H1 (cell line): ENCODE results near the gene RNF166. TPM values are rescaled to one million over a fixed set of nuclear protein-coding genes. Genes with fewer than 3 reads are reported as not detected.
A peak's percentile ranks its signal among the peaks of the same experiment; 100 is the strongest.

Experiments used
- CTCF ChIA-PET: fragments of 300-600 bp; sonication (Branson Sonifier 250); formaldehyde crosslinking; loops from one replicate; lab custom pipeline; 2021; ENCODE audit not compliant: partially characterized antibody; lab: Charles Lee
- POLR2A ChIA-PET: fragments of 300-600 bp; sonication (Branson Sonifier 250); formaldehyde crosslinking; loops from one replicate; lab custom pipeline; 2021; ENCODE audit warnings: inconsistent platforms; ENCODE audit not compliant: partially characterized antibody; lab: Charles Lee
- DNase-seq, 2 experiments: peaks; one replicate each; pipeline versions ENCODE4 v3.0.0 to v3.0.0-alpha.2; 2010 to 2022; ENCODE audit warnings: low spot score in 2 of 2, low read depth in 1 of 2, mixed read lengths in 1 of 2
- FAIRE-seq: peaks from 2 replicates; lab custom pipeline; 2011; peaks lifted over from hg19 to GRCh38; lab: Jason Lieb, UNC
- H2AFZ ChIP-seq: 2 replicates; pipeline ENCODE4 v1.8.1; 2012; ENCODE audit warnings: low read length, inconsistent platforms
- H2AK5ac ChIP-seq: 2 replicates; pipeline ENCODE4 v1.6.1; 2013; ENCODE audit warnings: low read depth, low read length
- H2BK120ac ChIP-seq: replicated peaks from 2 replicates; pipeline ENCODE3; 2013; ENCODE audit warnings: low read depth, low read length, inconsistent platforms
- H2BK12ac ChIP-seq: 2 replicates; pipeline ENCODE4 v1.6.1; 2013; ENCODE audit warnings: low read depth, low read length
- H2BK15ac ChIP-seq: 2 replicates; pipeline ENCODE4 v1.6.1; 2013; ENCODE audit warnings: low read length
- H2BK20ac ChIP-seq: 2 replicates; pipeline ENCODE4 v1.6.1; 2013; ENCODE audit warnings: low read length
- H2BK5ac ChIP-seq: 2 replicates; pipeline ENCODE4 v1.6.1; 2013; ENCODE audit warnings: low read depth, low read length
- H3K14ac ChIP-seq: 2 replicates; pipeline ENCODE4 v1.6.1; 2013; ENCODE audit warnings: inconsistent platforms; ENCODE audit not compliant: insufficient read length
- H3K18ac ChIP-seq: 2 replicates; pipeline ENCODE4 v1.6.1; 2013; ENCODE audit warnings: low read length; ENCODE audit errors: extremely low read depth
- H3K23ac ChIP-seq: 2 replicates; pipeline ENCODE4 v1.6.1; 2013; ENCODE audit warnings: inconsistent platforms; ENCODE audit not compliant: insufficient read length
- H3K23me2 ChIP-seq: 2 replicates; pipeline ENCODE4 v1.6.1; 2013; ENCODE audit warnings: low read depth, low read length
- H3K27ac ChIP-seq: 2 replicates; pipeline ENCODE4 v1.6.1; 2011; ENCODE audit warnings: low read depth, low read length, inconsistent platforms
- H3K27me3 ChIP-seq, 4 experiments: replicated peaks in 1 of 4; 1 replicate in 1 of 4; 2 replicates in 3 of 4; pipeline versions ENCODE4 v1.6.1 to v1.8.1; 2011 to 2013; ENCODE audit warnings: low read length in 3 of 4, mild to moderate bottlenecking in 3 of 4, inconsistent platforms in 2 of 4, mixed read lengths in 2 of 4, moderate library complexity in 1 of 4; ENCODE audit not compliant: control insufficient read depth in 3 of 4, insufficient read depth in 3 of 4; ENCODE audit errors: extremely low read depth in 1 of 4
- H3K36me3 ChIP-seq, 4 experiments: 2 replicates each; pipeline versions ENCODE4 v1.6.1 to v1.8.1; 2011 to 2013; ENCODE audit warnings: mild to moderate bottlenecking in 4 of 4, low read length in 3 of 4, moderate library complexity in 2 of 4, control low read depth in 1 of 4, inconsistent platforms in 1 of 4; ENCODE audit not compliant: insufficient read depth in 4 of 4, control insufficient read depth in 2 of 4
- H3K4ac ChIP-seq: replicated peaks from 2 replicates; pipeline ENCODE3; 2013; ENCODE audit warnings: low read length, low read depth, mixed read lengths, inconsistent platforms; ENCODE audit not compliant: insufficient read length
- H3K4me1 ChIP-seq, 4 experiments: replicated peaks in 1 of 4; 1 replicate in 1 of 4; 2 replicates in 3 of 4; pipeline versions ENCODE4 v1.6.1 to v1.8.1; 2011 to 2013; ENCODE audit warnings: low read length in 3 of 4, inconsistent platforms in 2 of 4, mixed read lengths in 1 of 4; ENCODE audit not compliant: insufficient read depth in 4 of 4, control insufficient read depth in 3 of 4
- H3K4me2 ChIP-seq, 2 experiments: 2 replicates each; pipeline versions ENCODE4 v1.6.1 to v1.8.1; 2011 to 2013; ENCODE audit warnings: low read depth in 2 of 2, low read length in 2 of 2, control low read depth in 1 of 2, inconsistent platforms in 1 of 2, mild to moderate bottlenecking in 1 of 2; ENCODE audit not compliant: insufficient read depth in 1 of 2
- H3K4me3 ChIP-seq, 4 experiments: fragments of 200-600, 300-600 bp in 1 of 4; sonication (generic), shearing (Covaris generic), sonication (Bioruptor Twin) in 1 of 4; 2 replicates each; pipeline versions ENCODE4 v1.5.1 to v1.8.1; 2011 to 2016; ENCODE audit warnings: low read length in 4 of 4, low read depth in 3 of 4, control low read depth in 2 of 4, inconsistent platforms in 2 of 4, mild to moderate bottlenecking in 2 of 4, mixed read lengths in 1 of 4, moderate library complexity in 1 of 4; ENCODE audit not compliant: insufficient read depth in 2 of 4; ENCODE audit errors: extremely low read depth in 1 of 4
- H3K56ac ChIP-seq: replicated peaks from 2 replicates; pipeline ENCODE3; 2013; ENCODE audit warnings: low read depth, mild to moderate bottlenecking, mixed read lengths, low read length, inconsistent platforms; ENCODE audit not compliant: insufficient read length
- H3K79me1 ChIP-seq: 2 replicates; pipeline ENCODE4 v1.6.1; 2013; ENCODE audit warnings: low read depth, low read length, control low read depth
- H3K79me2 ChIP-seq, 2 experiments: 2 replicates each; pipeline versions ENCODE4 v1.6.1 to v1.8.1; 2012 to 2013; ENCODE audit warnings: low read length in 2 of 2, mild to moderate bottlenecking in 2 of 2, inconsistent platforms in 1 of 2; ENCODE audit not compliant: insufficient read depth in 2 of 2, control insufficient read depth in 1 of 2
- H3K9ac ChIP-seq, 4 experiments: replicated peaks in 1 of 4; 1 replicate in 1 of 4; 2 replicates in 3 of 4; pipeline versions ENCODE4 v1.6.1 to v1.8.1; 2011 to 2013; ENCODE audit warnings: low read depth in 3 of 4, low read length in 3 of 4, control low read depth in 2 of 4, mild to moderate bottlenecking in 2 of 4, moderate library complexity in 2 of 4, inconsistent platforms in 1 of 4; ENCODE audit errors: extremely low read depth in 1 of 4
- H3K9me3 ChIP-seq, 2 experiments: 2 replicates each; pipeline versions ENCODE4 v1.6.1 to v1.8.1; 2012 to 2013; ENCODE audit warnings: mild to moderate bottlenecking in 2 of 2, moderate library complexity in 2 of 2, control low read depth in 1 of 2, inconsistent platforms in 1 of 2, low read depth in 1 of 2, low read length in 1 of 2, mixed read lengths in 1 of 2; ENCODE audit not compliant: insufficient read depth in 2 of 2
- H4K20me1 ChIP-seq, 2 experiments: replicated peaks in 1 of 2; 2 replicates each; pipeline versions ENCODE3 to v1.8.1; 2011 to 2013; ENCODE audit warnings: inconsistent platforms in 2 of 2, low read length in 2 of 2, mild to moderate bottlenecking in 1 of 2; ENCODE audit not compliant: insufficient read depth in 2 of 2, control insufficient read depth in 1 of 2
- H4K5ac ChIP-seq: 2 replicates; pipeline ENCODE4 v1.6.1; 2013; ENCODE audit warnings: low read length, low read depth, mixed read lengths, inconsistent platforms; ENCODE audit not compliant: insufficient read length
- H4K8ac ChIP-seq: 2 replicates; pipeline ENCODE4 v1.8.0; 2013; ENCODE audit warnings: mild to moderate bottlenecking, moderate library complexity, low read length, inconsistent platforms; ENCODE audit not compliant: insufficient read depth; ENCODE audit errors: extremely low read depth
- H4K91ac ChIP-seq: replicated peaks from 2 replicates; pipeline ENCODE3; 2013; ENCODE audit warnings: low read length, mixed read lengths, inconsistent platforms; ENCODE audit not compliant: insufficient read length
- CTBP2 ChIP-seq: IDR thresholded peaks from 2 replicates; pipeline ENCODE4 v1.7.0; 2011; ENCODE audit warnings: borderline replicate concordance, mild to moderate bottlenecking, moderate library complexity, mixed read lengths, low read length; ENCODE audit not compliant: insufficient read depth, insufficient read length
- EP300 ChIP-seq, 2 experiments: IDR thresholded peaks; 1 replicate in 1 of 2; 2 replicates in 1 of 2; pipeline ENCODE4 v1.6.1; 2011 to 2012; ENCODE audit warnings: low read depth in 2 of 2, low read length in 2 of 2, mild to moderate bottlenecking in 2 of 2, borderline replicate concordance in 1 of 2, inconsistent platforms in 1 of 2, moderate library complexity in 1 of 2
- EZH2 ChIP-seq: fragments of 200-600 bp; sonication (generic); IDR thresholded peaks from 2 replicates; pipeline ENCODE4 v1.7.1; 2012; ENCODE audit warnings: low read depth, mild to moderate bottlenecking, moderate library complexity, low read length, inconsistent platforms; ENCODE audit not compliant: severe bottlenecking
- HDAC2 ChIP-seq, 2 experiments: fragments of 300-600 bp in 1 of 2; sonication (generic) in 1 of 2; IDR thresholded peaks; 2 replicates each; pipeline ENCODE4 v1.6.1; 2011 to 2012; ENCODE audit warnings: low read depth in 2 of 2, low read length in 2 of 2, mild to moderate bottlenecking in 2 of 2, moderate library complexity in 2 of 2, borderline replicate concordance in 1 of 2, inconsistent platforms in 1 of 2
- HDAC6 ChIP-seq: IDR thresholded peaks from one replicate; pipeline ENCODE4 v1.7.1; 2012; ENCODE audit warnings: low read depth, mild to moderate bottlenecking, inconsistent platforms, low read length, moderate library complexity
- KDM5A ChIP-seq: fragments of 200-600 bp; IDR thresholded peaks from 2 replicates; pipeline ENCODE4 v1.7.1; 2012; ENCODE audit warnings: mild to moderate bottlenecking, low read length, inconsistent platforms, mixed read lengths
- NANOG ChIP-seq: IDR thresholded peaks from 2 replicates; pipeline ENCODE4 v1.6.1; 2011; ENCODE audit warnings: low read length, low read depth, mild to moderate bottlenecking, inconsistent platforms; ENCODE audit not compliant: insufficient read depth, poor library complexity, severe bottlenecking
- SIN3A ChIP-seq, 2 experiments: IDR thresholded peaks in 1 of 2; conservative IDR thresholded peaks in 1 of 2; 2 replicates each; pipeline ENCODE4 v1.6.1; 2011 to 2012; ENCODE audit warnings: low read length in 2 of 2, improper control_type of control experiment in 1 of 2, low read depth in 1 of 2, mild to moderate bottlenecking in 1 of 2
- SIX5 ChIP-seq: IDR thresholded peaks from 2 replicates; pipeline ENCODE4 v1.6.1; 2011; ENCODE audit warnings: mild to moderate bottlenecking, low read depth, low read length
- SUZ12 ChIP-seq: fragments of 200-600 bp; sonication (generic); IDR thresholded peaks from 2 replicates; pipeline ENCODE4 v1.6.1; 2012; ENCODE audit warnings: mild to moderate bottlenecking, inconsistent platforms, low read length, moderate library complexity, mixed read lengths
- WGBS, 2 experiments: shearing (Covaris generic) in 1 of 2; methylation state at CpG; one replicate each; pipeline versions ENCODE4 v1.1.6 to v1.1.7; 2013 to 2015; ENCODE audit warnings: low lambda C conversion rate in 2 of 2, mixed read lengths in 2 of 2, inconsistent platforms in 1 of 2, low coverage in 1 of 2, missing lambda C conversion rate in 1 of 2; ENCODE audit not compliant: insufficient replicate concordance in 2 of 2, insufficient coverage in 1 of 2, insufficient read length in 1 of 2; ENCODE audit errors: extremely low coverage in 1 of 2, missing lambda C conversion rate in 1 of 2; 5-methylcytosine and 5-hydroxymethylcytosine counted together
- polyA plus RNA-seq, 7 experiments: library from polyadenylated mRNA; depleted of rRNA in 3 of 7; stranded (reverse) in 5 of 7; unstranded in 2 of 7; fragments of >200 nt in 5 of 7; fragments of 200-250 nt in 2 of 7; gene quantifications; 1 replicate in 5 of 7; 2 replicates in 1 of 7; 4 replicates in 1 of 7; pipeline versions ENCODE4 v1.2.1 to v1.2.3, GENCODE V29; 2011 to 2013; ENCODE audit warnings: missing spikeins in 2 of 7, mixed read lengths in 2 of 7
- total RNA-seq: library from RNA; stranded (reverse); fragmentation: NEBNext Ultra II Directional; extraction: Animal tissue kit (Norgen Biotek cat#: 25700); gene quantifications from 2 replicates; pipeline ENCODE4 v1.2.1, GENCODE V29; 2021

Gene RNF166
- total and polyA plus RNA-seq, 2 of the 8 experiments (the other 6 are each of a cell fraction or from before 2014, with no cell fraction given), result 29.8 to 31.2 TPM

DNA sequence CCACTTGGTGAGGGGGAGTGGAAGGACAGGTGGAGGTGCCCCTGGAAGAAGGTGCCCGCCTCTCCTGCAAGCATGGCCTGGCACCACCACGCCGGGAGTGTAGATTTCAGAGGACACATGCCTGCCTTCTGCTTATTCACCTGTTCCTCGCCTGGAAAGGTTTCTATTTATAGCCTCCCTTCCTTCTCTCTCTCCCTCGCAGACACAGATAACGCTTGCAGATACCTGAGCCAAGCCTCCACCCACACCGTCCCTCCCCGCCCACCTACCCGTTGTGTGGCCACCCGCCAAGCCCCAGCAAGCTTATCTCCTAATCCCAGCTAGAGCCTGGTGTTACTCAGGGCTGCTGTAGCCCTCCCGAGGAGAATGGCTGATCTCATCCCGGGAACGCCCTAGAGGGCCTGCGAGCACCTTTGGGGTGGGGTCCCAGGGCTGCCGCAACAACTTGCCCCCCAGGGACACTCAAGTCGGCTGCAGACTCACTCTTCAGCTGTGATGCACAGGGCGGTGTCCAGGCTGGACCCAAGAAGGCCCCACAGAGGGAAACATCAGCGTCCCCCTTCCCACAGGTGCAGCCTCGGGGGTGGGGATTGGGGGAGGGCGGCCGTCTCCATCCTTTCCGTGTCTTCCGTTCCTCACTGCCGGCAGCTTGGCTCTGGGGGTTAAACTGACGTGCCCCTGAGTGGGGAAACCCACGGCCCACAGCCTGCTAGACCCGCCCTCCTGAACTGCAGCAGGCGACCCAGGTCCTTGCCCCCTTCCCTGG lies 18.0 kb downstream of the RNF166 start:
- Histone ChIP-seq H4K91ac (no peak overlapping the region), H2BK12ac (no peak overlapping the region), H3K23ac (no peak overlapping the region), H3K4me2 (no peak overlapping the region), H3K79me2 (no peaks in the 10 kb centered on the region), H3K23me2 (peaks cover 13% of the 10 kb centered on the region; the same call in 1 of the 2 replicates), H2BK5ac (0 out of 2 replicates have a peak overlapping the region, but pooled peaks have one; percentile 35), H3K4me3 (no peak overlapping the region), H3K9ac (no peak overlapping the region), H2BK120ac (no peak overlapping the region), H3K9me3 (no peaks in the 10 kb centered on the region), H3K4ac (no peak overlapping the region), H3K27ac (no peak overlapping the region), H2AK5ac (no peak overlapping the region), H4K5ac (no peak overlapping the region), H2BK20ac (no peak overlapping the region), H3K36me3 (no peaks in the 10 kb centered on the region), H3K56ac (no peak overlapping the region), H3K4me1 (peaks cover 0 to 8% (median 6%) of the 10 kb centered on the region in 4 experiments; a peak in 6 of 7 replicates), H3K14ac (no peak overlapping the region), H2BK15ac (no peak overlapping the region), H3K18ac (no peak overlapping the region), H3K79me1 (no peaks in the 10 kb centered on the region), H2AFZ (no peak overlapping the region), H4K20me1 (peaks cover 0 to 1% of the 10 kb centered on the region in 2 experiments), H4K8ac (no peak overlapping the region; the same call in 1 of the 2 replicates), H3K27me3 (peaks cover 0 to 12% (median 9%) of the 10 kb centered on the region in 4 experiments; a peak in 3 of 7 replicates)
- no peak for DNase-seq
- FAIRE-seq, result no peak
- POLR2A ChIA-PET, result interaction anchor here (1.1 to 2.1 kb wide), 5 partner anchors 10 to 121 kb away, joined by 3 to 8 read pairs (median 4); no protein-coding TSS in a partner anchor
- 72% methylated on average over 21 of the region's 28 CpGs; no CpG with 5 or more reads in 1 of the 2 experiments for WGBS, 2 experiments
- CTCF ChIA-PET, result interaction anchor here (0.7 to 5.7 kb wide), 9 partner anchors 10 to 149 kb away, joined by 3 to 87 read pairs (median 5); no protein-coding TSS in a partner anchor
- TF ChIP-seq HDAC6, result no peak
- TF ChIP-seq EZH2, result no peak
- TF ChIP-seq SIN3A (conservative IDR thresholded peaks at IDR 0.05 in 1 of 2, IDR thresholded peaks at IDR 0.05 in 1 of 2; ENCODE audit: low read depth in 1 of 2, low read length in 2 of 2), result no peak
- TF ChIP-seq CTBP2, result no peak
- no peak for TF ChIP-seq SUZ12
- TF ChIP-seq SIX5, result no peak
- TF ChIP-seq HDAC2 (IDR thresholded peaks at IDR 0.05; ENCODE audit: borderline replicate concordance in 1 of 2, low read depth in 2 of 2, low read length in 2 of 2), result no peak
- no peak for TF ChIP-seq NANOG
- TF ChIP-seq EP300 (IDR thresholded peaks at IDR 0.05; ENCODE audit: borderline replicate concordance in 1 of 2, low read depth in 2 of 2, low read length in 2 of 2), result no peak
- no peak for TF ChIP-seq KDM5A
